MV-4-11 (cell line): ENCODE measurements around the gene RBSN.
A peak's percentile ranks its signal among the peaks of the same experiment; 100 is the strongest.

Experiments
- DNase-seq: peaks from one replicate; lab custom pipeline; 2025; lab: John Stamatoyannopoulos, UW

Gene RBSN

DNA sequence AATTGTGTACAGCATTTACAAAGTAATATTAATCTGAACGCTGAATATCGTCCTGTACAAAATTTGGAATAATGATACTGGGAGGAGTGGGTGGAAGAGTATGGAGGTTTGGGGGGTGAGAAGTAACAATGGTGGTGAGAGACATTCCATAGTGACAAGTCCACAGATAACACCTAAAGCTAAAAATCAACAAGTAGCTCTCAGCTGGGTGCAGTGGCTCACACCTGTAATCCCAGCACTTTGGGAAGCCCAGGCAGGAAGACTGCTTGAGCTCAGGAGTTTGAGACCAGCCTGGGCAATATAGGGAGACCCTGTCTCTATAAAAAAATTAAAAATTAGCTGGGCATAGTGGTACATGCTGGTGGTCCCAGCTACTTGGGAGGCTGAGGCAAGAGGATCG is 38.9 kb downstream of the RBSN start:
- DNase-seq, result no peak

DNA sequence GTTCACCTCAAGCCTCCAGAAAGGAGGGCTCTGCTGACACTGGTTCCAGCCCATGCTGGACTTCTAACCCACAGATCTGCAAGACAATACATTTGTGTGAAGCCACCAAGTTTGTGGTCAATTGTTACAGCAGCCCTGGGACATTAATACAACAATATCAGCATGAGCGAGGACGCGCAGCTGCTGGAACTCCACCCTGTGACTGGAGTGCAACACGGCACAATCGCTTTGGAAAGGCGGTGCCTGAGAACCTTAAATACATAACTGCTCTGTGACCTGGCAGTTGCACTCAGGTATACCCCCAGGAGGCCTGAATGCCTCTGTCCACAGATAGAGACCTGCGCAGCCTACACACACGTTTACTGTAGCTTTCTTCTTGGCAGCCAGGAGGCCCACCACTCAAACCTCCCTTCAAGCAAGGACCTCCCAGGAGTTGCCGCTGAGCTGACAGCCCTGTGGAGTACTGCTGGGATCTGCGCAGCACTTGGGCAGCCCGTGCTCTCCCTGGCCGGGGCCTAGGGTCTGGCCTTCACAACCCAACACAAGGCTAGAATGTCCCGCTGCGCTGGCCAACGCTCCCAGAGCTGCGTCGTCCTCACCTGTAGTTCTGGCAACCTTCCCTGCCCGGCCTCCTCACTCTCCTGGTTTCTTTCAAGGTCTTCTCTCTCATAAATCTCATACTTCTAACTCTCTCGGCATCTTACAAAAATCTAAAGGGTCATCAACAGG is 42.1 kb downstream of the RBSN start:
- no peak for DNase-seq

GRCh38 chr3:15055019-15055557 is 43.9 kb downstream of the RBSN start:
- peak; percentile 12 for DNase-seq

DNA sequence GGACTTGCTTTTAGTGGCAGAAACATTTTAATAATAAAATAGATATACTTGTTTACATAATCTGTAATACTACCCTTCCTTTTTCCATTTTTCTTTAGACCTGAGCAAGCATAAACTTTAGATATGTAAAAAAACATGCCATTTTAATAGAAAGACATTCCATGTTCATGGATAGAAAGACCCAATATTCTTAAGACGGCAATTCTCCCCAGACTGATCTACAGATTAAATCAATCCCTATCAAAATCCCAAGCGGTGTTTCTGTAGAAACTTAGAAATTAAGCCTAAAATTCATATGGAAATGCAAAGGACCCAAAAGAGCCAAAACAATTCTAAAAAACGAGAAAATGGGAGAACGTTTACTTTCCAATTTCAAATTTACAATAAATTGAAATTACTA is 45.4 kb downstream of the RBSN start:
- DNase-seq, result no peak

- no peak for DNase-seq
Measured at GRCh38 chr3:15052335-15053242, 46.4 kb downstream of the RBSN start.

GRCh38 chr3:15051531-15051930 is 47.4 kb downstream of the RBSN start:
- DNase-seq, result peak; percentile 44

- DNase-seq, result peak; percentile 21
Measured at GRCh38 chr3:15050405-15051092, 48.4 kb downstream of the RBSN start.

DNA sequence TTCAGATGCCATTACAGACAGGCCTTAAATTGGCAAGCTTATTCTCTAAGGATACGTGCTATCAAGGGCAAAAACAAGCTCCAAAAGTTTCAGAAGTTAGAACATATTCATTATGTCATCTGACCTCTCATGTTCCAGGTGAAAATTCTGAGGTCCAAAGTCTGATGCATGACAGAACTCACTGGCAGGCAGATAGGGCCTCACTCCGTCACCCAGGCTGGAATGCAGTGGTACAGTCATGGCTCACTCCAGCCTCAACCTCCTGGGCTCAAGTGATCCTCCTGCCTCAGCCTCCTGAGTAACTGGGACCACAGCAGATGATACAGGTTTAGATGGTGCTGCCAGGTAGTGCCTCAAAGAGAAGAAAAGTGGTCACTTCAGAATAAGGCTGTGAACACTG is 49.4 kb downstream of the RBSN start:
- DNase-seq, result no peak

- no peak for DNase-seq
Measured at GRCh38 chr3:15045667-15046066, 53.3 kb downstream of the RBSN start.

DNA sequence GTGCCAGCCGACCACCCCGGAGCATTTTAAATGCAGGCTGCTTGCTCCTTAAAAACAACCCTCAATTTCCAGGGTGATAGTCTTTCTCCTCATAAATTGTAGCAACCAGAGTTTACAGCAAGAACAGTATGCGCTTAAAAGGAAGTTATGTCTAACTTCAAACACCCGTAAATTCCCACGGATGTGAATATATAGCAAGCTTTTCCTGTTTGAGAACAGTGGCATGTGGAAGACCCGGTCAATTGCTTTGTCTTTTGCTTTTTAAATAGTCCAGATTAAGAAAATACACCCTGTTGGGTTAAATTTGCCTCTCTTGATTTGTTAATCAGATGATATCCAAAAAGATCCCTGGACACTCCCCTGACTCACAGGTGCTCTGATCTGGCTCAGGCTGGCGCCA is 54.6 kb downstream of the RBSN start:
- DNase-seq, result no peak

GRCh38 chr3:15043408-15044171 is 55.4 kb downstream of the RBSN start:
- DNase-seq, result no peak

DNA sequence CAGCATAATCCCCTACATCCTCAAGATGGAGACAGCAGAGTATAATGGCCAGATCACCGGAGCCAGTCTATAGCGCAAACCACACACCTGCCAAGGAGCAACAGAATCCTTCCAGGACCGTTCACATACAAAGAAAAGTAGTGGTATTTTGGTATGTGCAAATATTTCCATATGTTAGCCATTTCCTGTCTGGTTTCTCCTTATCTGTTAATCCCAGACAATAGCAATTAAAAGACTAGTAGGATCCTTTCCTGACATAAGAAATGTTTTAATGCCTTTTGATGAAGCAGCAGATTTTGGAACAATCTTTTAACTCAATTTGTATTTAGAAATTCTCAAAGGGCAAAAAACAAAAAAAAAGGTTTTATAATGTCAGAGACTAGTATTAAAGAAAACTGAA is 56.0 kb downstream of the RBSN start:
- DNase-seq, result no peak

GRCh38 chr3:15041950-15042349 is 57.0 kb downstream of the RBSN start:
- DNase-seq, result no peak

GRCh38 chr3:15040844-15041243 is 58.1 kb downstream of the RBSN start:
- DNase-seq, result no peak

DNA sequence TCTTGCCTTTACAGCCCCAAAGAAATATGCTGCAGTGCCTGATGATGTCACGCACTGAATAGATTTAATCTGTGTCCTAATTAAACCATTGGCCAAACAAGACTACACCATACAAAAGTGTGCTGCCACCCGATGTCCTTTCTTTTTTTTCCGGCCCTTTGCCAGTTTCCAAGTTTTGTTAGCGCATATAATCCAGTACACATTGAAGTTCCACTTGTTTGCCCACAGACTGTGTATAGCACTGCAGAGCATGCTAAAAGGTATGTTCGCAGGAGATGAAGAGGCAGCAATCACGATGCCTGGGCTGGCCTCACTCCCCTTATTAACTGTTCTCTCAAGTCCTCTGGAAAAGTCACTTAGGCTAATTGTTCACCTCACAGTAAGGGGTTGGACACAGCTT is 60.6 kb downstream of the RBSN start:
- no peak for DNase-seq

DNA sequence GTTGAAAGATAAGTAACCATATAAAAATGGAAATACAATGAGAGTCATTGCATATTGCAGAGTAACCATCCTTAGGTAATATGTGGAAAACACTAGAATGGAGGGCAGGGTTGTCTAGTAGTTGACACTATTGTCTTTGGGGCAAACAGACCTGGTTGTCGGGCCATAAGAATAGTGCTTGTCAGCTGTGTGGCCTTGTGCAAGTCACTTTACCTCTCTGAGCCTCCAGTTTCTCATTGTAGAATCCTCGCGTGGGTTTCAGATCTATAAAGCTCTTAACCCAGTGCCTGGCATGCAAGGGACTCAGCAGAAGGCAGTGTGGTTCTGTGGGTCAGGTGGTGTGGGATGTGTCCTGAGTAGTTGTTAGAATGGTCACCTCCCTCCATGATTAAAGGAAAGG is 65.8 kb downstream of the RBSN start:
- DNase-seq, result no peak

DNA sequence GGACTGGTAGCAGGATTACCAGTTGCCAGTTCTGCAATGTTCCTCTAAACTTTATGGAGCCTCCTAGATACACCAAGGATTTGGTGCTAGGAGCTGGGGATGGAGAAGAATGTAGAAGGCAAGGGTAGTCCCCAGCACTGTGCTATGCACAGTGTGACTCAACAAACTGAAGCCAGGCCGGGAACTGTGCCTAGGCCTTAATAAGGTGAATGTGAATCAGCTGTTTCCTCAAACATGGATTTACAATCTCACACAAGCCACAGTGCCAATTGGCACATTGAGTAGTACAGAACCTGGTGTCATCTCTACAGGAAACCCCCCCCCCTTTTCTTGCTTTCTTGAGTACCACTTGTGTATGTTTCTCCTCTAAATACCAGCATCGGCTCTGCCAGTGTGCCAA is 66.3 kb downstream of the RBSN start:
- DNase-seq, result no peak

- DNase-seq, result no peak
Measured at GRCh38 chr3:15029625-15030024, 69.3 kb downstream of the RBSN start.

DNA sequence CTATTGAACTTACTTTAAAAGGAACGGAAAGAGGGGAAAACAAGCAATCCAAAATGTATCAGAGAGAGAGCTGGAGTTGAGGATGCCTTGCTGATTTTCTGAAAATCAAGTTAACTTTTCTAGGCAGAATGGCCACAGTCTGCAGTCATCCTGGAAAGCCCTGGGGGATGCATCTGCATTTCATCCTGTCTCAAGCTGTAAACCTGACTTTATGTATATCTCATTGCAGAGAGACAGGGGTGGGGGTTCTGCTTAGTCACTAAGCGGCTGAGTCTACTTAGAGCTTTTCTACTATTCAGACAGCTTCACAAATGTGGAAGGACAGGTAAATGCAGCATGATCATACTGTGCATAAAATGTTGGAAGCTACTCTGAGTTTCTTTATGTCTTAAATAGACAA is 75.2 kb downstream of the RBSN start:
- DNase-seq, result no peak

- no peak for DNase-seq
Measured at GRCh38 chr3:15023249-15023648, 75.7 kb downstream of the RBSN start.
